GM12875 (cell line): ENCODE measurements around the gene DNAJC18.
A peak's percentile ranks its signal among the peaks of the same experiment; 100 is the strongest.

Experiments
- H3K4me3 ChIP-seq: one replicate; pipeline ENCODE4 v1.5.1; 2011; ENCODE audit warnings: low read depth, low read length, control low read depth
- TF ChIP-seq, protein P1 (sequence below): IDR thresholded peaks from 2 replicates; pipeline ENCODE4 v1.5.1; 2011; ENCODE audit warnings: low read depth, mild to moderate bottlenecking, control low read depth, inconsistent platforms, low read length, moderate library complexity, borderline replicate concordance; ENCODE audit not compliant: insufficient read depth

The DNAJC18 gene

DNA sequence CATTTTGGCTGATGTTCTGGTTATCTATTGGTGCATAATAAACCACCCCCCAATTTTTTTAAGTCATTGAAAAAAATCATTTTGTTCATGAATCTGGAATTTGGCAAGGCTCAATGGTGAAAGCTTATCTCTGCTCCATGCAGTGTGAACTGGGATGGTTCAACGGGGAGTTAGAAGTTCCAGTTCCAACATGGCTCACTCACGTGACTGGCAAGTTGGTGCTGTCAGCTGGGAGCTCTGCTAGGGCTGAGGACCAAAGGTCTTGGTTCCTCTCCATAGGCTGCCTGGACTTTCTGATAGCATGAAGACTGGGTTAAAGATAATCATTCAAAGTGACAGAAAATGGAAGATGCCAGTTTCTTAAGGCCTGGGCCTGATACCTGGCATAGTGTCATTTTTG is 32.4 kb downstream of the DNAJC18 start:
- TF ChIP-seq, protein P1, sequence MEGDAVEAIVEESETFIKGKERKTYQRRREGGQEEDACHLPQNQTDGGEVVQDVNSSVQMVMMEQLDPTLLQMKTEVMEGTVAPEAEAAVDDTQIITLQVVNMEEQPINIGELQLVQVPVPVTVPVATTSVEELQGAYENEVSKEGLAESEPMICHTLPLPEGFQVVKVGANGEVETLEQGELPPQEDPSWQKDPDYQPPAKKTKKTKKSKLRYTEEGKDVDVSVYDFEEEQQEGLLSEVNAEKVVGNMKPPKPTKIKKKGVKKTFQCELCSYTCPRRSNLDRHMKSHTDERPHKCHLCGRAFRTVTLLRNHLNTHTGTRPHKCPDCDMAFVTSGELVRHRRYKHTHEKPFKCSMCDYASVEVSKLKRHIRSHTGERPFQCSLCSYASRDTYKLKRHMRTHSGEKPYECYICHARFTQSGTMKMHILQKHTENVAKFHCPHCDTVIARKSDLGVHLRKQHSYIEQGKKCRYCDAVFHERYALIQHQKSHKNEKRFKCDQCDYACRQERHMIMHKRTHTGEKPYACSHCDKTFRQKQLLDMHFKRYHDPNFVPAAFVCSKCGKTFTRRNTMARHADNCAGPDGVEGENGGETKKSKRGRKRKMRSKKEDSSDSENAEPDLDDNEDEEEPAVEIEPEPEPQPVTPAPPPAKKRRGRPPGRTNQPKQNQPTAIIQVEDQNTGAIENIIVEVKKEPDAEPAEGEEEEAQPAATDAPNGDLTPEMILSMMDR: no peak
- no peak overlapping the region for H3K4me3 ChIP-seq

DNA sequence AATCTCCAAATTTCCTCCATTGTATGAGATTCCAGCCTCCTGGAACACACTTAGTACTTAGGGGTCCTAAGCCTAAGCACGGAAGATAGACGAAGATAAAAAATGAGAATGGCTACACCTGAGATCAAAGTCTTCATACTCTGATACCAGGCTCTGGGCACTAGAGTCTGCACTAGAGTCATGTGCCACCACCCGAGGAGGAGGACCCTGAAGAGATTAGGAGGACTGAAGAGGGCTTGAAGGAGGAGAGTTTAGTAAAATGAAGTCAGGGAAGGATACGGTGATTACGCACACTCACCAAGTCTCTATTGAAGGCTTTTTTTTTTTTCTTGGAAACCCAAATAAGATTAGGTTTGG is 34.9 kb downstream of the DNAJC18 start:
- peak overlapping the region; percentile 64 for H3K4me3 ChIP-seq
- TF ChIP-seq, protein P1: no peak

DNA sequence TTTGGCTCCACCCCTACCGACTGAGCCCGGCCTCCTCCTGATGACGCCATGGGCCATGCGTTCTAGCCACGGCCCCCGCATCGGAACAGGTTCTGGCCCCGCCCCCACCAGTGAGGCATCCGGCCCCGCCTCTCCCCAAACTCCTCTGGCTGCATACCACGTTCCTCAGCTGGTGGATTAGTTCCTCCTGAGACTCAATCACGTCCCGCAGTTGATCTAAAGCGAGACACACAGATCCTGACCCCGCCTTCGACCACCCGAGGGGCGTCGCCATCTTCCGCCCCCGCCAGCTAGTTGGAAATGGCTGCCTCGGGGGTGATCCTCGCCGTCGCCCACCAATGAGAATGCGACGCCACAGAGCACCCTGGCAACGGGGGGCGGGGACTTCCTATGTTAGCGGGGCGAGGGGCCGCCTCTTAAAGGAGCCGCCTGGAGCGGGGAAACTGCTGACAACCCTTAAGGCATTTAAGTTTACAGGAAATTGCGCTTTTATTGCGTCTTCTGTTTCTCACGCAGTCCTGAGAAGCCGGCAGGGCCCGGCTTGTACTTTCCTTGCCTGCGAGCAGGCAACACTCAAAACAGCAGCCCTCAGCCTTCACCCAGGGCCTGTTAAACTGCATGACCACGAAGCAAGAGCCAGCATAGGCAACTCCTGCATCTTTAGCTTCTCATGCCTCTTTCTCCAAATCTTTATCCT is 35.4 kb downstream of the DNAJC18 start, which contains the start of gene SPATA24:
TSS of gene SPATA24 (minus strand) at position 303 of the 697 bp plus-strand sequence. CDS start at position 274, 29 bp downstream.
- TF ChIP-seq, protein P1: no peak
- H3K4me3 ChIP-seq: peak within 1 kb of the TSS; percentile 64

DNA sequence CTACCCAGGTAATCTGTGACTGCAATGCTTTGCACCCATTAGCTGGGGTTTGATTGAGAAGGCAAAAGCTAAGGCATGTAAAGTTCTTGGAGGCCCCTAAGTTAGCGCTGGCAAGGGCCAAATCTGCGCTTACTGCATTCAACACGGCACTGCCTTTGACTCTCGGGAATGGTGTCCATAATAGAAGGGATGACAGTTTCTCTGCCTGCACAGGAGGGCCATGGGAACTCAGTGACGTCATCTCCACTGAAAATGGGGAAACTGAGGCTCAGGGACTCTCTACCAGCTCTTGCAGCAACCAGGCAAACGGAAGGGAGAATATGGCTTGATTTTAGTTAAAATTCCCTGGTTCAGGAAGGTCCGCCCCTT is 35.9 kb downstream of the DNAJC18 start:
- TF ChIP-seq, protein P1: no peak
- peak overlapping the region; percentile 64 for H3K4me3 ChIP-seq

DNA sequence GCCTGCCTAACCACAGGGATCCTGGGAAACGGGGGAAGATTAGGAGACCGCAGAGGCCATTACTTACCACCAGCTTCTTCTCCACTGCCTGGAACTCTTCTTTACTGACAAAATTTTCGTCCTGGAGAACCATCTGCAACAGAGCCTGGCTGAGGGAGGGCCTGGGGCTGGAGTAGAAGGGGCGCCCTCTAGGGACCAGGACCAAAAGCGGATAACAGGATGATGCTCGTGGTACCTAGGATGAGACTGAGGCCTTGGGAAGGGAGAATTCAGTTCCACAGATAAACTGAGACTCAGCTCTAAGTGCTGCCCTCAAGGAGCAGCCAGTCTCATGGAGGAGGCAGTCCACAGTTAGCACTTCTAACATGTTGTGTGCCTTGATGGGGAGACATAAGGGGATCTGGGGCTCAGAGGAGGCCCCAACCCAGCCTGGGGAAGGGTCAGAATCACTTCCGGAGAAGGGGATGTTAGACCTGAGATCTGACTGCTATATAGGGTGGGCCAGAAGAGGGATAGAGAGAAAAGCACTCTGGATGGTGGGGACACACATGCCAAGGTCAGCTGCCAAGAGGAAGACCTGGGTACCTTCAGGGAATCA is 36.7 kb downstream of the DNAJC18 start:
- TF ChIP-seq, protein P1: peak; percentile 55
- H3K4me3 ChIP-seq: no peak overlapping the region

DNA sequence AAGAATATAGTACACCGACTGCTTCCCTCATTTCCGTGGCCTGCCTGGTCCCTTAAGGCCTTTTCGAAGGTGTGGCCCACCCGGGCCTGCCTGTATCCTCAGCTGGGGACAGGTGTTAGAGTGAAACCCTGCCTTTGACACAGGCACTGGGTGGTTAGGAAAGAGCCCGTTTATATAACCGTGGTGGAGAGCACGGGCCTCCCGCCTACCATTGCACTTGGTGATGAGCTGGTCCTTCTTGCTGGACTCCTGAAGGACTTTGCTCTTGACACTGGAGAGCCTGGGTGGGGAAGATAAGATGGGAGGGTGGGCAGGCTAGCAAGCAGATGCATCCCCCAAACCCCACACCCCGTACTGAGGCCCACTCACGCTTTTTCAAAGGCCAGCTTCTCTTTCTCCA is 37.8 kb downstream of the DNAJC18 start:
- TF ChIP-seq, protein P1: no peak
- no peak overlapping the region for H3K4me3 ChIP-seq
